RPMI7951 (cell line): ENCODE measurements around the gene PLA1A. TPM values are rescaled to one million over a fixed set of nuclear protein-coding genes. Genes with fewer than 3 reads are reported as not detected.

ENCODE experiments used
- DNase-seq: peaks from one replicate; pipeline ENCODE4 v3.0.0-alpha.2; 2012; ENCODE audit warnings: low read depth
- total RNA-seq: library from RNA; depleted of rRNA; stranded (reverse); fragments of >200 nt; shearing (Covaris generic); gene quantifications from 2 replicates; pipeline ENCODE4 v1.2.3, GENCODE V29; 2014

The PLA1A gene
- total RNA-seq, 1 experiment from 2014 or later: not detected

DNA sequence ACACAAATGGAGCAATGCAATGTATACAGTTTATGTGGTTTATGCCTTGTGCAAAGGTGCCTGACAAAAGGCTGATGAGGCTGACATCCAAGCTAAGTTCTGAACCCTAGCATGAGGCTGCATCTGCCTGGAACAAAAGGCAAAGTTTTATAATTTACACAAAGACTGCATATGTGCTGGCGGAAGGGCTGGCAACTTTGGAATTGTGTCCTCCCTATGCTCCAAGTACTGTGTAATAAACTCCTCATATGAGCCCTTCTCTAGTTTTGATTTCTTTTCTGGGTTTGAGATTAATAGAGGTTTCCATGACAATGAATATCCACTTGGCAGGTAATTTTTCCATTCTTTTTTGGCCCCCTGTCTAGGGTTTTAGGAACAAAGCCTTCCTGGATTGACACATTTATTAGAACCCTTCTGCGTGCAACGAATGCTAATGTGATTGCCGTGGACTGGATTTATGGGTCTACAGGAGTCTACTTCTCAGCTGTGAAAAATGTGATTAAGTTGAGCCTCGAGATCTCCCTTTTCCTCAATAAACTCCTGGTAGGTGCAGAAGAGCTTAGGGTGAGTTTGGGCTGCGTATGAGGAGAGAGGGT is 10.8 kb downstream of the PLA1A start:
- DNase-seq: no peak

GRCh38 chr3:119609301-119609700 is 11.6 kb downstream of the PLA1A start:
- no peak for DNase-seq

GRCh38 chr3:119611664-119612063 is 14.0 kb downstream of the PLA1A start:
- no peak for DNase-seq

- DNase-seq: no peak
Measured at GRCh38 chr3:119613201-119613600, 15.5 kb downstream of the PLA1A start.

DNA sequence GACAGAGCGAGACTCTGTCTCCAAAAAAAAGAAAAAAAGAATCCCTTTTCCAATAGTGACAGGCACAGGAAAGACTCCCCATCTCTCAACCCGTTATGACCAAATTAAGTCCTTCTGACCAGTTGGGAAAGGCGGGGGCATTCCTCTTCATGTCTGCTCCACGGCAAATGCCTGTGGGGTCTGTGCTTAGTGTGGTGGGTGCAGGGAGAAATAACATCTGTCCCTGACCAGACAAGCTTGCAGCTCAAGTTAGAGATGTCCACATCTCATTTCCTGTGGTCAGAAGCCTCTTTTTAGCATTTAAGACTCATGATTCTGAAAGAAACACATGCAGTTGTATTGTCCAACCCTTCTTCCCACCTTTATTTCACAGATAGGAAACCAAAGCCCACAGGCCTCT is 16.2 kb downstream of the PLA1A start:
- DNase-seq: no peak

DNA sequence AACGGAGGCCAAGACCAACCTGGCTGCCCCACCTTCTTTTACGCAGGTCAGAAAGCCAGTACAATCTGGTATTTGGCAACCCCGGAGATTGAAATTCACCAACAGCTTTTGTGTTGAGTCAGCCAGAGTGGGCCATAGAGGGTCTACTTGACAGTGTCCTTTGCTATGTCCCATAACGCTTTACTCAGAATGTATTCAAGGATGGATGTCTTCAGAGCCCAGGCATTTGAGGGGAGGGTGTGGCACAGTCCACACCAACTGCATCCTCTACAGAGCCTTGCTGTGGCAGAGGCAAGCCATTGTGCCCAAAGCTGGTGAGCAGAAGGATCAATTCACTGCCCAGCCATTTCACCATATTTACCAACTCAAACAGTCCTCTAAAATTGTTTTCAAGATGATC is 18.4 kb downstream of the PLA1A start:
- DNase-seq: no peak

DNA sequence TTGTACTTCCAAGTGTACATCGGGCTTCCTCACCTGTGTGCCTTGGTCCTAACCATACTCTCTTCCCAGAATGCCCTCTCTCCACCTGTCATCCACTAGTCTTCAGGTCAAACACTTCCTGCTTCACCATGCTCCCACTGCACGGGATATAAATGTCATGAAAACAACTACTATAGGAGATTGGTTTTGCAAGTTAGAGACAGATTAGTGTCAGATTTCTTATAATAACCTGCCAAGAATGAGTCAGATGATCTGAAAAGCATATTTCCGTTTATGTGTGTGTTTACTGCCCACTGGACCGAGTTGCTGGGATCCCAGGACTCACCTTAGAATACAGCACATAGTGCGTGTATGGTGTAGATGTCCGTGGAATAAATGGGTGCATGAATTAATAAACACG is 21.4 kb downstream of the PLA1A start:
- no peak for DNase-seq

GRCh38 chr3:119620899-119621298 is 23.2 kb downstream of the PLA1A start:
- DNase-seq: no peak

DNA sequence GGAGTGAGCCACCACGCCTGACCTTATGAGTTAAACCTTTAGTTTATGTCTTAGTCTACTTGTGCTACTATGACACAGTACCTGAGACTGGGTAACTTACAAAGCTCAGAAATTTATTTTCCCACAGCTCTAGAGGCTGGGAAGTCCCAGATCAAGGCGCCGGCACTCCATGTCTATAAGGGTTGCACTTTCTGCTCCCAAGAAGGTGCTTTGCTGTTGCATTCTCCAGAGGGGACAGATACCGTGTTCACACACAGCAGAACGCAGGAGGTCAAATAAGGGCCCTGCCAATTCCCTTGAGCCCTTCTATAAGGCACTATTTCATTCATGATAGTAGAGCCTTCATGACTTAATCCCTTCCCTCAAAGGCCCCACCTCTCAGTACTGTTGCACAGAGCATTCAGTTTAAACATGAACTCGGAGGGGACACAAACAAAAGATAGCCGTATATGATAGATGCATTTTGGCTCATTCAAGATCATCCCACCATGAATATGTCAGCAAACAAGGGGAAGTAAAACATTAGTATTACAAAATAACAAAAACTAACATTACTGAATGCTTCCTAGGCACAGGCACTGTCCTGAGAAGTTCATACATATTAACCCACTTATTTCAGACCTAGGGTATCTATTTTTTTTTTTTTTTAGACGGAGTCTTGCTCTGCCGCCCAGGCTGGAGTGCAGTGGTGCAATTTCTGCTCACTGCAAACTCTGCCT is 26.5 kb downstream of the PLA1A start:
- no peak for DNase-seq

- no peak for DNase-seq
Measured at GRCh38 chr3:119625451-119626153, 27.9 kb downstream of the PLA1A start.

DNA sequence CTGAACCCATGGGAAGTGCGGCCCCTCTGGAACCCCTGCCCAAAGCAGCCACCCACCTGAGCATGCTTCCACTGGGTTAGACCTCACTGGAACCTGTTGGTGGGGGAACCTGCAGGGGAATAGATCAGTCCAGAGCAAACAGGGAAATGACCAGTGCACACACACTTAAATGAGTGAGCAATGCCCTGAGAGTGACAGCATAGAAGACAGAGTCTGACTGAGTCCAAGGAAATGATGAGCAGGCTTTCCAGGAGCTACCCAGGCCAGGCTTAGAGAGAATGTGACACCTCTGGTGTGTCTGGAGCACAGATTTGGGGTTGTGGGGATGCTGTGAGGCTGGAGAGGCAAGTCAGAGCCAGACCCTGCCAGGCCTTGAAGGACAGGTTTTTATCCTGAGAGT is 28.5 kb downstream of the PLA1A start:
- DNase-seq: no peak

GRCh38 chr3:119627461-119627860 is 29.8 kb downstream of the PLA1A start:
- DNase-seq: peak; percentile 21

DNA sequence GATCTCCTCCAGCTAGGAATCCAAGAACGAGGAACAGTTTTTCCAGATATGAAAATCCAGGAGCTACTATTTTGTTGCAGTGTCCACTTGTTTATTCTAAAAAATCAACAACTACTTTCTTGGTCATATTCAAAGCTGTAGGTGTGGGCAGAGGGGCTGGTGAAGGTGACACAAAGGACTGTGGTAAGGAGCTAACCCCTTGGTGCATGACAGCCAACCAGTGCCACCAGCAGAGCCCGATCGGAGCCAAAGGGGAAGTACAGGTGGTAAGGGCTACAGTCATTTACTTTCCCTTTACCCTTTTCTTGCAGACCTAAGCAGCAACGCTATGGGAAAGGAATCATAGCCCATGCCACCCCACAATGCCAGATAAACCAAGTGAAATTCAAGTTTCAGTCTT is 30.7 kb downstream of the PLA1A start:
- DNase-seq: no peak

GRCh38 chr3:119628816-119629445 is 31.2 kb downstream of the PLA1A start:
- DNase-seq: peak; percentile 15

- no peak for DNase-seq
Measured at GRCh38 chr3:119630128-119630879, 32.6 kb downstream of the PLA1A start.

- no peak for DNase-seq
Measured at GRCh38 chr3:119630880-119631329, 33.2 kb downstream of the PLA1A start.

DNA sequence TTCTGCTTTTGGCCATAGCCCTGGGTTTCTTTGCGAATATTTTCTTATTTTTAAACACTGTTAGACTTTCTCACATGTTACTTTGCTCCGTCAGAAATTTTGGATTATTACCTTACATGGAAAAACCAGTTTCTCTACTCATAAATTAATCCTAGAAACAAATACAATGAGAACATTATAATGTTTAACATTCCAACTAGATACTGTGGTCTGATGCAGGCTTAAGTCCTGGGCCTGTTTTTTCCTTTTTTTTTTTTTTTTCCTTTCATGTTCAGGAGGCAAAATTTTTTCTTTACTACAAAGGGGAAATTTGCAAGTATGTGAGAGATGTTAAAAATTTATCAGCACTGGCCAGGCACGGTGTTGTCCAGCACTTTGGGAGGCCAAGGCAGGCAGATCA is 33.8 kb downstream of the PLA1A start:
- DNase-seq: no peak

DNA sequence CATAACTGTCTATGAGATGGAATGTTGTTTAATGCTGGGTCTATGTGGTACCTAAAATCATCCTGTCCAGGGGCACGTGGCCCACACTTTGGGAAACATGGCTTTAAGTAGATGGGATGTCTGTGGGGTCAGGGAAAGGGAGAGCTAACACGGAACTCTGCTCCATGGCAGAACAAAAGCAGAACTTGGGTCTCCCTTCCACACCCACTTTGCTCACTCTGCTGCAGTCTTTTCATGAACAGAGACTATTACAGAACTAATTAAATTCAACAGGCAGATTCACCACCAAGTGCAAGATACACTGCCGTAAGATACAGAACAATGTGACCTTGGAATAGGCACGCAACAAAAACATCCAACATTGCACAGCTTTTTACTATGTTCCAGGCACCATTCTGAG is 34.5 kb downstream of the PLA1A start:
- no peak for DNase-seq

DNA sequence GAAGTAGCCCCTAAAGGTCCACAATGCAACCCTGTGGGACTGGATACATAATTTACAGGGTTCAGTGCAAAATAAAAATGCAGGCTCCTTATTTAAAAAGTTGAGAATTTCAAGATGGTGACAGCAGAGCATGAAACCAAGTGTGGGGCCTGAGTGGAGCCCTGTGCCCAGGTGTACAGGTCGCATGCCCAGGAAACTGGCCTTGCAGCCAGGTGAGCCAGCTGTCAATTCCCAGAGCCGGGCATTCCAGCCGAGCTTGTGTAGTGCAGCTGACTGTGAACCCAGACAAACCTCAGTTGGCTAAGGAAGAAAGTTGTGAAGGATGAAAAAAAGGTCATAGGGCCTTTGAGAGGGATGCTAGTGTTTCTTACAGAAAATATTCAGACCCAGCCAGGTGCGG is 35.1 kb downstream of the PLA1A start:
- no peak for DNase-seq

DNA sequence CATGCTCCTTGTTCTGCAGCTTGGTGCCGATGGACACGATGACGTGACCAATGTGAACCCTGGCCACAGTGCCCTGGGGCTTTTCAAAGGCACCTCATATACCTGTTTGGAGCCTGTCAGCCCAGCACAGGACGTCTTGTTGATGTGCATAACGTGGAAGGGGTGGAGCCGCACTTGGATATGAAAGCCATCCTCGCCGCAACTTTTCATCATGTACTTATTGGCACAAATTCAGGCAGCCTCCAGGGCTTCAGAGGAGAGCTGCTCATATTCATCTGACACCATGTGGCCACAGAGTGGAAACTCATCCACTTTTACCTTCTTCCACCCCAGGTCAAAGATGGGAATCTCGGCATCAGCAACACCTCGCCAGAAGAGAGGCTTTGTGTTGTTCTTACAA is 38.0 kb downstream of the PLA1A start:
- DNase-seq: no peak

DNA sequence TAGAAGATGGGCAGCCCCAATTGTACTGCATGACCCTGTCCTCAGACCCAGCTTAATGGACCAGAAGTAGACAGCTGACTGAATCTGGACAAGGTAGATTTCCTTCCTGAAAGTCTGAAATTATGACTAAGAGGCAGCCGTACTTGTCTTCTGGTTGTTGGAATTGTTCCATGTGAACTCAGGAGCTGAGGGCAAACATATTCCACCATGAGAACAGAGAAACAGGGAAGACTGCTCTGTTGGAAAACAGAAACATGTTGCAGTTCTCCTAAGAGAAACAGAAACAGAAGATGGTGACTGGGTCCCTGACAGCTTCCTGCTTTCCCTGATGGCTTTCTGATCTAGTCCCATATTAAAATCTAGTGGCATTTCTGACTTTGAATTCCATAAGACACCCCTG is 38.6 kb downstream of the PLA1A start:
- peak; percentile 36 for DNase-seq
